ENCODE measurements around the gene ZNF718.
"Not testable (repeated sequence)": the region's sequence is repeated elsewhere in the genome, so short reads cannot be mapped to it uniquely, and the experiment has no call there.

The ZNF718 gene

GRCh38 chr4:161496-162284 is 37.4 kb downstream of the ZNF718 start:
- DNase-seq (ENCODE audit: low read depth in 2 of 2): no peak

- not testable (repeated sequence) for DNase-seq (ENCODE audit: low read depth in 2 of 2)
Measured at GRCh38 chr4:169640-170039, 45.3 kb downstream of the ZNF718 start.

- DNase-seq (ENCODE audit: low read depth in 2 of 2): not testable (repeated sequence)
Measured at GRCh38 chr4:171318-171717, 47.0 kb downstream of the ZNF718 start.

GRCh38 chr4:173666-174314 is 49.5 kb downstream of the ZNF718 start:
- no peak for DNase-seq (ENCODE audit: low read depth in 2 of 2)

DNA sequence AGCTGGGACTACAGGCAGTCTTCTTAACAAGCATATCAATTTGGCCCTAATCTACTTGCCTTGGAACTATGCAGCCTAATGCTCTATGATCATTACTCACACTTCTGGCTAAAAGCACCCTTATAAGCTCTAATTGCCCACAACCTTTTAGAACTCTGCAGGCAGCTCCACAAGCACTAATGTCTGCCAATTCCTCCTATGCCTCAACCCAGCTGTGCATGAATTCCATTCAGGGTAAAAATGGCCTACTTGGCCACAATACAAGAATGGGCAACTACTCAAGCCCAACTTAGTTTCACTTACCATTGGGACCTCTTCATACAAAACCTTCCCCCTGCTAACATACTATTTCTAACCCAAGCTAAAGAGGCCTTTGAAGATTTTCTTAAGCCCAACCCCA is 51.7 kb downstream of the ZNF718 start:
- DNase-seq (ENCODE audit: low read depth in 2 of 2): no peak

DNA sequence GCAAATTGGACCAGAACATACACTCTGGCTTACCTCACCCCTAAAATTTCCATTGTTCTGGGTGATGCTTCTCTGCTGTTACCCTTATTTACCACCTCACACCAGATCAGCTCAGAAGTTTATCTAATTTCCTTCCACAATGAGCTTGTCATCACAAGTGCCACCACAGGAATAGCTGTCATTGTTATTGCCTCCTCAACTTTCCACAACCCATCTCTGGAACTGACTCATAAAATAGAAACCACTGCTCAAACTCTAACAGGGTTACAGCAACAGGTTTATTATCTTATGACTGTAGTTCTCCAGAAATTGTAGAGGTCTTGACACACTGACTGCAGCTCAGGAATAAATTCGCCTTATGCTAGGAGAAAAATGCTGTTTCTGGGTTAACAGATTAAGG is 52.7 kb downstream of the ZNF718 start:
- no peak for DNase-seq (ENCODE audit: low read depth in 2 of 2)

- DNase-seq (ENCODE audit: low read depth in 2 of 2): not testable (repeated sequence)
Measured at GRCh38 chr4:182225-182624, 57.9 kb downstream of the ZNF718 start.

- no peak for DNase-seq (ENCODE audit: low read depth in 2 of 2)
Measured at GRCh38 chr4:188091-188490, 63.8 kb downstream of the ZNF718 start.

GRCh38 chr4:195159-195558 is 70.9 kb downstream of the ZNF718 start:
- DNase-seq (ENCODE audit: low read depth in 2 of 2): not testable (repeated sequence)

- no peak for DNase-seq (ENCODE audit: low read depth in 2 of 2)
Measured at GRCh38 chr4:200936-201335, 76.6 kb downstream of the ZNF718 start.

GRCh38 chr4:202822-203221 is 78.5 kb downstream of the ZNF718 start:
- DNase-seq (ENCODE audit: low read depth in 2 of 2): not testable (repeated sequence)

- no peak for DNase-seq (ENCODE audit: low read depth in 2 of 2)
Measured at GRCh38 chr4:205097-205756, 80.9 kb downstream of the ZNF718 start.

- DNase-seq (ENCODE audit: low read depth in 2 of 2): no peak
Measured at GRCh38 chr4:206054-206453, 81.8 kb downstream of the ZNF718 start.

DNA sequence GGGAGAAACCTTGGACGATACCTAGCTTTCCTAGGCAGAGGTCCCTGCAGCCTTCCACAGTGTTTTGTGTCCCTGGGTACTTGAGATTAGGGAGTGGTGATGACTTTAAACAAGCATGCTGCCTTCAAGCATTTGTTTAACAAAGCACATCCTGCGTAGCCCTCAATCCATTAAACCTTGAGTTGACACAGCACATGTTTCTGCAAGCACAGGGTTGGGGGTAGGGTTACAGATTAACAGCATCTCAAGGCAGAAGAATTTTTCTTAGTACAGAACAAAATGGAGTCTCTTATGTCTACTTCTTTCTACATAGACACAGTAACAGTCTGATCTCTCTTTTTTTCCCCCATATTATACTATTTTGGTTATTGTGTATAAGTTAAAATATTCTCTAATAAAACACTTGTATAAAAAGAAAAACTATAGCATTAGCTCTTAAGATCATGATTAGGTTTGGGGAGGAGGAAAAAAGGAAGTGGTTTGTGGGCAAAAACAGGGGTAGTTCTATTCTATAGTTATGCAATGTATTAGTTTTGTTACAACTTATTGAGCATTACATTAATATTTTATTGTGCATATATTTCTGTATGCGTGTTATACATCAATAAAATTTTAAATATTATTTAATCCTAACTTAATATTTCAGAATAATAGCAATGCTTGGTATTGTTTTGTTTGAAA is 84.3 kb downstream of the ZNF718 start:
- not testable (repeated sequence) for DNase-seq (ENCODE audit: low read depth in 2 of 2)

DNA sequence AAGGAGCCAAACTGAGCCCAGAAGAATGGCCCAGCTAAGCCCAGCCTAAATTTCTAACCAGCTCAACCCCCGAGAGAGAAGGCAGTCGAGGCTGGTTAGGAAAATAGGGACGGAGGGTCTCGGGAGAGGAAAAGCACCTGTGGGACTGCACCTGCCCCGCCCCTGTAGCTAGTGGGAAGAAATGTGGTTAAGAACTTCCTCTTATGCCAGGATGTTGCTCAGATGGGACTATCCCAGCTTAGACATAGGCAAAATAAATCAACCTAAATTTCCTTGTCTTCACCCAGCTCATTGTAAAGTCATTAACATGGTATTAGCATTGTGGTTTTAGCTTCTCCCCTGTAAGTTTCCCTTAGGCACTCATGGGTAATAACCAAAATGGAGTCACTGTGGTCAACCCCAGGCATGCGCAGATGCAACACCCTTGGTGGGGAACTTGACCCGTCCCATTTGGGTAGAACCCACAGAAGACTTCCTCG is 86.8 kb downstream of the ZNF718 start:
- no peak for DNase-seq (ENCODE audit: low read depth in 2 of 2)

GRCh38 chr4:212438-213188 is 88.3 kb downstream of the ZNF718 start:
- DNase-seq (ENCODE audit: low read depth in 2 of 2): no peak

- not testable (repeated sequence) for DNase-seq (ENCODE audit: low read depth in 2 of 2)
Measured at GRCh38 chr4:213189-213535, 88.9 kb downstream of the ZNF718 start.
